ENCODE measurements around the gene GPR101.
A peak's percentile ranks its signal among the peaks of the same experiment; 100 is the strongest.

GPR101 gene

GRCh38 chrX:137033774-137034507, at the start of gene GPR101:
GPR101 (minus strand) TSS chrX:137033995; CDS start chrX:137031674, 2,321 bp downstream.
- DNase-seq = no peak

GRCh38 chrX:137081239-137081638, 47.4 kb upstream of the GPR101 start:
- DNase-seq = no peak

GRCh38 chrX:137072396-137072795, 38.6 kb upstream of the GPR101 start:
- no peak for DNase-seq

- DNase-seq = no peak
Measured at GRCh38 chrX:137071596-137071995, 37.8 kb upstream of the GPR101 start.

GRCh38 chrX:137067147-137067546, 33.4 kb upstream of the GPR101 start:
- DNase-seq = no peak

GRCh38 chrX:137062915-137063617, 29.3 kb upstream of the GPR101 start:
- no peak for DNase-seq

GRCh38 chrX:137058339-137059127, 24.7 kb upstream of the GPR101 start:
- no peak for DNase-seq

GRCh38 chrX:137052643-137053235, 18.9 kb upstream of the GPR101 start:
- DNase-seq = no peak

- peak; percentile 33 for DNase-seq
Measured at GRCh38 chrX:137051978-137052642, 18.3 kb upstream of the GPR101 start.

- no peak for DNase-seq
Measured at GRCh38 chrX:137044893-137045292, 11.1 kb upstream of the GPR101 start.

- DNase-seq = no peak
Measured at GRCh38 chrX:137043736-137044135, 9.9 kb upstream of the GPR101 start.

GRCh38 chrX:137041329-137041728, 7.5 kb upstream of the GPR101 start:
- DNase-seq = no peak

- DNase-seq = no peak
Measured at GRCh38 chrX:137040113-137040794, 6.5 kb upstream of the GPR101 start.

- DNase-seq = no peak
Measured at GRCh38 chrX:137034508-137034872, 695 bp upstream of the GPR101 start.

- no peak for DNase-seq
Measured at GRCh38 chrX:137032841-137033773, 688 bp downstream of the GPR101 start.

GRCh38 chrX:137032341-137032694, 1.5 kb downstream of the GPR101 start:
- DNase-seq = no peak

- DNase-seq = no peak
Measured at GRCh38 chrX:137031517-137032340, 2.1 kb downstream of the GPR101 start.

GRCh38 chrX:137031039-137031438, 2.8 kb downstream of the GPR101 start:
- no peak for DNase-seq

- no peak for DNase-seq
Measured at GRCh38 chrX:137028699-137029098, 5.1 kb downstream of the GPR101 start.

- no peak for DNase-seq
Measured at GRCh38 chrX:137025930-137026329, 7.9 kb downstream of the GPR101 start.
